ENCODE measurements around the gene SRGAP1. TPM values are rescaled to one million over a fixed set of nuclear protein-coding genes. Genes with fewer than 3 reads are reported as not detected.

The SRGAP1 gene
- total RNA-seq, 1 donor from 2014 or later = 49.3 TPM

- Mint-ChIP-seq H3K36me3 (ENCODE audit: low read depth, unreplicated experiment) (peaks cover 23% of the 10 kb centered on the region), H3K4me3 (ENCODE audit: unreplicated experiment) (no peak overlapping the region), H3K4me1 (ENCODE audit: unreplicated experiment) (peaks cover 10% of the 10 kb centered on the region), H3K9me3 (ENCODE audit: unreplicated experiment) (no peaks in the 10 kb centered on the region), H3K27me3 (ENCODE audit: unreplicated experiment) (no peaks in the 10 kb centered on the region), H3K27ac (ENCODE audit: unreplicated experiment) (no peak overlapping the region)
- no peak for TF ChIP-seq CTCF (IDR thresholded peaks at IDR 0.05; ENCODE audit: unreplicated experiment)
- no peak for DNase-seq (ENCODE audit: low spot score)
Measured at GRCh38 chr12:64083285-64084210, 239.0 kb downstream of the SRGAP1 start.

- H3K4me3 Mint-ChIP-seq (ENCODE audit: unreplicated experiment) = no peak overlapping the region
- TF ChIP-seq CTCF (IDR thresholded peaks at IDR 0.05; ENCODE audit: unreplicated experiment) = no peak
- no peak overlapping the region for H3K27ac Mint-ChIP-seq (ENCODE audit: unreplicated experiment)
- H3K9me3 Mint-ChIP-seq (ENCODE audit: unreplicated experiment) = no peaks in the 10 kb centered on the region
- peaks cover 27% of the 10 kb centered on the region for H3K36me3 Mint-ChIP-seq (ENCODE audit: low read depth, unreplicated experiment)
- peaks cover 14% of the 10 kb centered on the region for H3K4me1 Mint-ChIP-seq (ENCODE audit: unreplicated experiment)
- H3K27me3 Mint-ChIP-seq (ENCODE audit: unreplicated experiment) = peaks cover 1% of the 10 kb centered on the region
- no peak for DNase-seq (ENCODE audit: low spot score)
Measured at GRCh38 chr12:64085154-64085553, 240.7 kb downstream of the SRGAP1 start.

GRCh38 chr12:64085996-64086395, 241.5 kb downstream of the SRGAP1 start:
- peaks cover 1% of the 10 kb centered on the region for H3K27me3 Mint-ChIP-seq (ENCODE audit: unreplicated experiment)
- H3K9me3 Mint-ChIP-seq (ENCODE audit: unreplicated experiment) = no peaks in the 10 kb centered on the region
- H3K27ac Mint-ChIP-seq (ENCODE audit: unreplicated experiment) = no peak overlapping the region
- H3K36me3 Mint-ChIP-seq (ENCODE audit: low read depth, unreplicated experiment) = peaks cover 21% of the 10 kb centered on the region
- no peak overlapping the region for H3K4me3 Mint-ChIP-seq (ENCODE audit: unreplicated experiment)
- peaks cover 9% of the 10 kb centered on the region for H3K4me1 Mint-ChIP-seq (ENCODE audit: unreplicated experiment)
- no peak for DNase-seq (ENCODE audit: low spot score)
- no peak for TF ChIP-seq CTCF (IDR thresholded peaks at IDR 0.05; ENCODE audit: unreplicated experiment)

- Mint-ChIP-seq H3K36me3 (ENCODE audit: low read depth, unreplicated experiment) (peaks cover 21% of the 10 kb centered on the region), H3K4me3 (ENCODE audit: unreplicated experiment) (no peak overlapping the region), H3K27me3 (ENCODE audit: unreplicated experiment) (peaks cover 1% of the 10 kb centered on the region), H3K4me1 (ENCODE audit: unreplicated experiment) (peaks cover 11% of the 10 kb centered on the region), H3K27ac (ENCODE audit: unreplicated experiment) (peak overlapping the region; percentile 18), H3K9me3 (ENCODE audit: unreplicated experiment) (no peaks in the 10 kb centered on the region)
- TF ChIP-seq CTCF (IDR thresholded peaks at IDR 0.05; ENCODE audit: unreplicated experiment) = no peak
- no peak for DNase-seq (ENCODE audit: low spot score)
Measured at GRCh38 chr12:64086946-64087345, 242.4 kb downstream of the SRGAP1 start.

- Mint-ChIP-seq H3K27me3 (ENCODE audit: unreplicated experiment) (peaks cover 1% of the 10 kb centered on the region), H3K4me3 (ENCODE audit: unreplicated experiment) (peak overlapping the region; percentile 37), H3K9me3 (ENCODE audit: unreplicated experiment) (no peaks in the 10 kb centered on the region), H3K4me1 (ENCODE audit: unreplicated experiment) (peaks cover 11% of the 10 kb centered on the region), H3K27ac (ENCODE audit: unreplicated experiment) (peak overlapping the region; percentile 57), H3K36me3 (ENCODE audit: low read depth, unreplicated experiment) (peaks cover 21% of the 10 kb centered on the region)
- DNase-seq (ENCODE audit: low spot score) = no peak
- TF ChIP-seq CTCF (IDR thresholded peaks at IDR 0.05; ENCODE audit: unreplicated experiment) = no peak
Measured at GRCh38 chr12:64087761-64088160, 243.3 kb downstream of the SRGAP1 start.

Data from endothelial cell (in vitro differentiated cells).